GM06990 (cell line): ENCODE data around the gene APOL1.
"Not testable (repeated sequence)": the region's sequence is repeated elsewhere in the genome, so short reads cannot be mapped to it uniquely, and the experiment has no call there.

Source experiments
- DNase-seq: peaks from one replicate; pipeline ENCODE4 v3.0.0-alpha.2; 2011; ENCODE audit not compliant: insufficient read length; ENCODE audit errors: extremely low read depth
- H3K27me3 ChIP-seq: replicated peaks from 2 replicates; pipeline ENCODE4 v1.6.0; 2011; ENCODE audit warnings: low read length; ENCODE audit not compliant: control insufficient read depth, insufficient read depth
- H3K36me3 ChIP-seq: 2 replicates; pipeline ENCODE4 v1.5.1; 2011; ENCODE audit warnings: low read length; ENCODE audit not compliant: control insufficient read depth, insufficient read depth
- H3K4me3 ChIP-seq: replicated peaks from 2 replicates; pipeline ENCODE4 v1.5.1; 2011; ENCODE audit warnings: low read depth, mild to moderate bottlenecking, control low read depth, low read length
- CTCF ChIP-seq: IDR thresholded peaks from 2 replicates; pipeline ENCODE4 v1.5.1; 2011; ENCODE audit warnings: low read length, control low read depth, mild to moderate bottlenecking, inconsistent platforms; ENCODE audit not compliant: insufficient read depth, poor library complexity, severe bottlenecking

The APOL1 gene

GRCh38 chr22:36258701-36259614 lies 6.0 kb downstream of the APOL1 start:
- Histone ChIP-seq H3K27me3 (no peaks in the 10 kb centered on the region), H3K4me3 (no peak overlapping the region), H3K36me3 (peaks cover 10% of the 10 kb centered on the region)
- TF ChIP-seq CTCF, result no peak
- DNase-seq, result no peak

- no peaks in the 10 kb centered on the region for H3K27me3 ChIP-seq
- H3K4me3 ChIP-seq, result no peak overlapping the region
- H3K36me3 ChIP-seq, result peaks cover 11% of the 10 kb centered on the region
- no peak for DNase-seq
- no peak for TF ChIP-seq CTCF
These were observed 6.8 kb downstream of the APOL1 start for GRCh38 chr22:36259615-36260300.

GRCh38 chr22:36261675-36262074 lies 8.7 kb downstream of the APOL1 start:
- not testable (repeated sequence) for DNase-seq, H3K27me3 ChIP-seq, H3K4me3 ChIP-seq
- peaks cover 11% of the 10 kb centered on the region for H3K36me3 ChIP-seq

GRCh38 chr22:36262307-36262706 lies 9.4 kb downstream of the APOL1 start:
- H3K4me3 ChIP-seq, DNase-seq, H3K27me3 ChIP-seq: not testable (repeated sequence)
- H3K36me3 ChIP-seq, result peaks cover 11% of the 10 kb centered on the region

GRCh38 chr22:36263216-36263673 lies 10.3 kb downstream of the APOL1 start:
- not testable (repeated sequence) for DNase-seq, H3K27me3 ChIP-seq, H3K36me3 ChIP-seq, H3K4me3 ChIP-seq

- not testable (repeated sequence) for DNase-seq
These were observed 11.1 kb downstream of the APOL1 start for GRCh38 chr22:36263886-36264664.

GRCh38 chr22:36267058-36267457 lies 14.1 kb downstream of the APOL1 start:
- Histone ChIP-seq H3K4me3 (no peak overlapping the region), H3K27me3 (no peaks in the 10 kb centered on the region), H3K36me3 (peaks cover 5% of the 10 kb centered on the region)
- DNase-seq, result no peak
- TF ChIP-seq CTCF, result no peak

More at GRCh38 chr22:36263886-36264664, 11.1 kb downstream of the APOL1 start:
- not testable (repeated sequence) for H3K36me3 ChIP-seq, H3K4me3 ChIP-seq, H3K27me3 ChIP-seq
